Endometrium (tissue), 2 donors: ENCODE data around the gene SERPINA3.
"Not testable (repeated sequence)": the region's sequence is repeated elsewhere in the genome, so short reads cannot be mapped to it uniquely, and the experiment has no call there.

ENCODE experiments used
- FAIRE-seq: peaks from 2 replicates; lab custom pipeline; 2012; peaks lifted over from hg19 to GRCh38; lab: Jason Lieb, UNC
- donor health status: control.
- donor health status: control.

Gene SERPINA3

DNA sequence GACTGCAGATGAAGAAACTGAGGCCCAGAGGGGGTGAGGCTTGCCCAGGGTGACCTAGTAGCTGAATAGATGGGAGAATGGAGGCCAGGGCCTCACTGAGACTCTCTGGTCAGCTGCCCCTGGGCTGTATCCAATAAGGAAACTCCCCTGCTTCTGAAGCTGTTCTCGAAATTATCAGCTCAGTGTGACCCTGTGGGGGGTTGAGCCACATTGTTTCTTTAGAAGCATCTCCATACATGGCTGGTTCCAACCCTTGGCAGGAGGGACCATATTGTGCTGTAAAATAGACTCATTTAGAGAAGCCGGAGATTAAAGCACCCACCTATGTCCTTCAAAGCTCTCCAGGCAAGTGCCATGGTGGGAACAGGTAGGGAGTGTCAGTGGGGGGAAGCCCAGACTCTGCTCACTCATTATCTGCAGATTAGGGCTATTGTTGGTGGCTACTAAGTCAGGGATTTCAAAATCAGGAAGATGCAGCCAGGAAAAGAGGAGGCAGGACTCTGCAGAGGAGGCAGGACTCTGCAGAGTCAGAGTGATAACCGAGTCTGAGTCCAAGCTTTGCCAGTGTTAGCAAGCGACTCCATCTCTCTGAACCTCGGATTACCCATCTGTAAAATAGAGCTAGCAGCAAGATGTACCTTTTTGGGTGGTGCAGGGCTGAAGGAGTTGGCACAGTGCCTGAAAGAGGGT, 27.5 kb upstream of the SERPINA3 start:
- FAIRE-seq: no peak

DNA sequence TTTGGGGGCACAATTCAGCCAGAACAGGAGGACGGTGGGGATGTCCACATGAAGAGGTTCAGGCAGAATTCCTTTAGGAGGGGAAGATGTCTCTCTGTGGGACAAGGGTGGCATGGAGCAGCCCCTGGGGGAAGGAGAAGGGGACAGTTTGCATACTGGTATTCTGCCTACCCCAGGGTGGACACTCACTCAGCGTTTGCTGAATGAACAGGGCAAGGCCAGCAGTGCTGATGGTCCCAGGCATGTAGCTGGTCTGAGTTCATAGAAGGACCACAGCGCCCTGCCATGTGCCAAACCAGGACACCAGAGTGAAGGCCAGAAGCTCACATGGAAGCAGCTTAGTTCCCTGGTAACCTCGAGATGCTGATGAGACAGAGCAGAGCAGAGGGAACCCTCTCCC, 25.6 kb upstream of the SERPINA3 start:
- no peak for FAIRE-seq

DNA sequence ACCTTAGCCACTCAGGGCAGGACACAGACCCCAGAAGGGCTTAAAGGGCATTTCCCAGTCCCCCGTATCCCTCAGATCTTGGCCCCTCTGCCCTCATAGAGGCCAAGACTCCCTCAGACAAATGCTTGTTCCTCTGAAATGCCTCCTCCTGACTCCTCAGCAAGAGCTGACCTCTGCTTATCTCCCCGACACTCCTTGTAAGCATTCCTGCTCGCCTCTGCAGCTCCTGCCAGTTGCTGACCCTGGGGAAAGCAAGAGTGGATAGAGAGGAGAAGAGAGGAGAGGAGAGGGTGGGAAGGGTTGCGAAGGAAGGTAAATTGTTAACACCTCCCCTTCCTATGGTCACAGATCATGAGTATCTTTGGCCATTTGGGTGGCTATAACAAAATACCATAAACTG, 23.9 kb upstream of the SERPINA3 start:
- no peak for FAIRE-seq

DNA sequence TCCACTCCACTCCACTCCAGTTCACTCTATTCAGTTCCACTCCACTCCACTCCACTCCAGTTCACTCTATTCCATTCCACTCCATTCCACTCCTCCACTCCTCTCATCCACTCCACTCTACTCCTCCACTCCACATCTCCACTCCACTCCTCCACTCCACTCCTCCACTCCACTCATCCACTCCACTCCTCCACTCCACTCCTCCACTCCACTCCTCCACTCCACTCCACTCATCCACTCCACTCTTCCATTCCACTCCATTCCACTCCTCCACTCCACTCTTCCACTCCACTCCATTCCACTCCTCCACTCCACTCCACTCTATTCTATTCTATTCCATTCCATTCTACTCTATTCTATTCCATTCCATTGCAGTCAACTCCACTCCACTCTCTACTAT, 21.1 kb upstream of the SERPINA3 start:
- no peak for FAIRE-seq

DNA sequence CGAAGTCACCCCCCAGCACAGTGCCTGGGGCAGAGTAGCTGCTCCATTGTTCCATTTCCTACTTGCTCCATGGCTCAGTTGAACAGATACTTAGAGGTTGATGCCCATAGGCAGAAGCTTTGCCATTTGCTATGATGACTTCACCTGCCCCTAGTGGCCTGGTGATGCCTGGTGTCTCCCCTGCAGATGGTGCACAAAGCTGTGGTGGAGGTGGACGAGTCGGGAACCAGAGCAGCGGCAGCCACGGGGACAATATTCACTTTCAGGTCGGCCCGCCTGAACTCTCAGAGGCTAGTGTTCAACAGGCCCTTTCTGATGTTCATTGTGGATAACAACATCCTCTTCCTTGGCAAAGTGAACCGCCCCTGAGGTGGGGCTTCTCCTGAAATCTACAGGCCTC, 20.3 kb upstream of the SERPINA3 start:
- FAIRE-seq: no peak

DNA sequence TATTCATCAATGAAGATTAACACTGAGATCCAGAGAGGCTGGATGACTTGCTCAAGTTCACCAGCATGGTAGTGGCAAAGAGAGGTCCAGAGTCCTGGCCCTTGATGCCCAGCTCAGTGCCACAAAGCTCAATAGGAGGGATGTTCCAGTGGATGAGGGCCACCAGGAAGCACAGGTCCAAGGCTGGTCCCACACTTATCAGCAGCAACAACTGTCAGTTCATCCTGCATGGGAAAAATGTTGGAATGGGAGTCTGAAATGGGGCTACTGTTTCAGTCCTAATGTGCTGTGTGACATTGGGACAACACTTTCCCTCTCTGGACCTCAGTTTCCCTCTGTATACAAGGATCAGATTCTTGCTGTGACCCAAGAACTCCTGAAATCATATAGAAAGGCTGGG, 19.7 kb upstream of the SERPINA3 start:
- FAIRE-seq: no peak

DNA sequence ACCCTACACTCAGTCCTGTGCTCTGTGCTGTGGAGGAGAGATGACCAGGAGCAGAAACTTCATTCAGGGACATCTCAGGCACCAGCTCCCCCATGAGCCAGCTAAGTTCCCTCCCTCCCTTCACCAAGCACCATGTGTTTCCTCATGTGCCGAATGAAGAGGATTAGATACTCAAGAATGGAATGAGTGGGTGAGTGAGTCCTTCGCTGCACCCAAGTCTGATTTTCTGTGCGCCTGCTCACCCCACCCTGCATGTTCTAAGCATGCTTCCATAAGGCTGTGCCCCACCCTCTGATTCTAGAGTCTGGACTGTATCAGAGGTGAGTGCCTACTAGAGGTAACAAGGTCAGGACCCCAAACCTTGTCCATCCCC, 18.8 kb upstream of the SERPINA3 start:
- FAIRE-seq: no peak

DNA sequence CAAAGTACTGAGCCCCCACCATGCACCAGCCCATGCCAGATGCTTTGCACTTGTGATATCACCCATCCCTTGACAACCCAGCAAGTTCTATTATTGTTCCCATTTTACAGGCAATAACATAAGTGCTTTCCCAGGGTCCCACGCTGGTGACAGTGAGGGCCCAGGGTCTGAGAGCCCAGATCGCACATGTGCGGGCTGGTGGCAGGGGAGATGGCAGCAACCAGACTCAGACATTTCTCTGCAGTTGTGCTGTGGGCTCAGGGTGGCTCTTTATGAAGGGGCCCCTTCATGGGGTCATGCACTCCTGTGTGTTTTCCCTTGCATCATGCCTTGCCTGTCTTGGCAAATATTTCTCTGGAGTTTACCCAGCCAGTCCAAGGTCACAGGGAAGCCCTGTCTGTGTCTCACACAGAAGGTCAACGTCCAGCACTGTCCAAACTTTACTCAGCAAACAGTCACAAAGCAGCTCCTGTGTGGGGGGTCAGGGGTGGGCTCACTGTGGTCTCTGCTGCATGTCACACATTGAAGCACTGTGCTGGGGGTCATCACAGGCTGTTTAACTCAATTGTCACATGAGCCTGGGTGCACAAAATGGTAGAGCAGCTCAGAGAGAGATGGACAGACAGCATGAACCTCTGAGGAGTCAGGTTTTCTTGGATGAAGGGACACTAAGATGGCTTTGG, 18.3 kb upstream of the SERPINA3 start:
- FAIRE-seq: no peak

DNA sequence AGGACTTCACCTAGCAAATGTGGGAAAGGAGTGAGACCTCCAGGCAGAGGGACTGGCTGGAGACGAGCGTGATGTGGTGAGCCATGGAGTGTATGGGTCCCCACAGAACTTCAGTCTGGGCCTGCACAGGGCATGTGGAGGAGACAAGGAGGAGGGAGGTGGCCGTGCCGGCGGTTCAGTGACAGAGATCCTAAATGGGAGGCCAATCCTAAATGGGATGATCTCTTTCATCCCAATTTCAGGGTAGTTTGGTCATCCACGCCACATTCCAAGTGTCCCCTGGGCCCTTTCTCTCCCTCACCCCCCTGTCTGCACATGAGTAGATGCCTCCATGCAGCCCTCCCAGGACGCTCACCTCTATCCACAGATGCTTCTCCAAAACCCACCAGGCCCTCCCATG, 17.8 kb upstream of the SERPINA3 start:
- no peak for FAIRE-seq

DNA sequence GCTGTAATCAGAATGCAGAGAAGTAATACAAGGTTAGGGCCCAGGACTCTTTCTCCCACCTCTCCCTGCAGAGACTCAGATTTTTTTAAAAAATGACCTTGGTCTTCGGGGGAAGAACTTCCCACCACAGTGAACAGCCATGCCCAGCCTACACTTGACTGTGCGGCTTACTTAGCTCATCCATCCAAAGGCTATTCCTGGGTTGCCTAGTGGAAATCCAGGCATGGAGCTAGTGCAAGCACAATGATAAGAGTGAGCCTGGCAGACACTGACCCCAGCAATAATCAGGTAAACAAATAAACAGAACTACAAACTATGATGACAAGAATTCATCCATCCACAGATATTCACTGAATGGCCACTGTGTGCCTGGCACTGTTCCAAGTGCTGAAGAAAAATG, 16.3 kb upstream of the SERPINA3 start:
- FAIRE-seq: no peak

DNA sequence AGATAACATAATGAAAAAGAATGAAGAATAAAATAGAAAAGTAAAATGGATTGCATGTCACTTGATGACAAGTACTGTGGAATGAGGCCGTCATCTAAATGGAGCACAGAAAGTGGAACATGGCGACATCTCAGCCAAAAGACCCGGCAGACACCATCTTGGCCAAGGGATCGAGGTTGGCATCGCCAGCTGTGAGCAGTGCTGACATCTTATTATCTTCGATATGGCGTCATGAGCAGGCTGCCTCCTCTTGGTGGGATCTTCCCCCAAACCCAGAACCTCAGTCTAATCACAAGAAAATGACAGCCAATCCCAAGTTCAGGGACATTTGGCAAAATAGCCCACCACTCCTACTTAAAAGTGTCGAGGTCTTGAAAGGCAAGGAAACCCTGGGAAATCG, 15.8 kb upstream of the SERPINA3 start:
- FAIRE-seq: no peak

DNA sequence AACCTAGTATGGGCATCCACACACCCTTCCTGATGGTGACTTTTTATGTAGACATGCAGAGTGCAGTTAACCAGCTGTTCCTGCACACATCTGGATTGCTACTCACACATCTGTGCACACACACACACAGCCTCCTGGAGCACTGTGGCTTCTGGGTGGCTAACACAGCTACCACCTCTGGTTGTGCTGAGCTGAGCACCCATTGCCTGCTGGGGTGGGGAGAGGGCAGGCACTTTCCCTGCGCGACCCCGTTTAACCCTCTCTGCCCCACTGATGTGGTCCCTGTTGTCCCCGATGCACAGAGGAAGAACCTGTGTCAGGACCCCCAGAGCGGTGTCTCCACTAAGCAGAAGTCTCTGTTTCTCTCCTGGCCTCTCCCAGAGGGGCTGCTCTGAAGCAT, 14.4 kb upstream of the SERPINA3 start:
- FAIRE-seq: no peak

DNA sequence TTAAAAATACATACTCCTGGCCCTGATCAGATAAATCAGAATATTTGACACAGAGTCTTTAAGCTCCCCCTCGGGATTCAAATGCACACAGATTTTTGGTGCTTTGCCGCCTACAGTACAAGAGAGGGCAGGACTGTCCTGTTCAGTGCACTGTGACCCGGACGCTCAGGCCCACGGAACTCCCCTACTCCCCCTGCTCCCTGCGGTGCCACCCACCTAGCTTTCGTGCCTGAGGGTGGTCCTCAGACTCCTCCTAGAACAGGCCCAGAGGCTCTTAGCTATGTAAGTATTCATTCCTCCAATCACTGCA, 13.7 kb upstream of the SERPINA3 start:
- FAIRE-seq: no peak

DNA sequence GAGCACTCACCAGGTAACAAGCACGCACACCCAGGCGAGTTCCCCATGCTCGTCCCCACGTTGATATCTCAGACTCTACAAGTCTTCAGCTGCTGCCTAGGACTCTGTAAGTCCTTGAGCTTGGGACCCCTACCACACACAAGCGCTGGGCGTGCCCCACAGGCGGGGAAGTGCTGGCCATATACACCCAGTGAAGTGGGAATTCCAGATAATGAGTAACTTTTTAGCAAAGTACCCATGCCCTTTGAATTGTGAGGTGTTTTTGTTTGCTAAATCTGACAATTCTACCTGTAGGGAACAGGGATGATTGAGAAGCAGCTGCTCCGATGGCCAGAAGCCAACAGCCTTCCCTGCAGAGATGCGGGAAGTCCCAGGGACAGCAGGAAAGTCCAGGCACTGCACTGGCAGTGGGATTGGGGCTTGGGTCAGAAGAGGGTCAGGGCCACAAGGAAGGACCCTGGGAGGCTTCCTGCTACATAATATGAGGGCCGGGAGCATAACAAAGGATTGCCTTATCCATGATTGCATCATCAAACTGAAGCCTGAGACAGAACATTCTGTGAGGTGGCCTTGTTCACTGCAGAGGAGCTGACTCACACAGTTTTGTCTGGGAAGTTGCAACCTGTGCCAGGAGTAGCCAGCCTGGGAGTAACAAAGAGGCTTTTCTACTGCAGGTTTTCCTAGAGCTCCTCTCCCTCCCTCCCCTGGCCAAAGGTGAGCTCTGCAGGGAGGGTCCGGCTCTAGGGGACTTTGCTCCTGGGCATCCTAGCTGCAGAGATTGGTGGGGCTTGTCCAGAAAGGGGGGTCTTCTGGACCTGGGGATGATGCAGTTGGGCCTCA, 13.2 kb upstream of the SERPINA3 start:
- no peak for FAIRE-seq

DNA sequence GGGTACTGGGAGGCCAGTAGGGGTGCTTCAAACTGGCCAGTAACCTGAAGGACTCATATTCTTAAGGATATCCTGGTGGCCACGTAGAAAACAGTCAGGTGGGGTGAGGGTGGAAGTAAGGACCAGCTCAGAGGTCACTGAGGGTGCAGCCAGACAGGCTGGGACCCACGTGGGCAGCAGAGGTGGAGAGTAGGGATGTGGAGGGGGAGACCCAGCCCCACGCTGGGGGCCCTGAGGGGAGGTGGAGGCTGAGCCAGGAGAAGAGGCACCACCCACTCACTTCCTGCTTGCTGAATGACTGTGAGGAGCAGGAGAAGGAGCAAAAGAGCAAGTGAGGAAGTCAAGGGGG, 12.6 kb upstream of the SERPINA3 start:
- FAIRE-seq: no peak

DNA sequence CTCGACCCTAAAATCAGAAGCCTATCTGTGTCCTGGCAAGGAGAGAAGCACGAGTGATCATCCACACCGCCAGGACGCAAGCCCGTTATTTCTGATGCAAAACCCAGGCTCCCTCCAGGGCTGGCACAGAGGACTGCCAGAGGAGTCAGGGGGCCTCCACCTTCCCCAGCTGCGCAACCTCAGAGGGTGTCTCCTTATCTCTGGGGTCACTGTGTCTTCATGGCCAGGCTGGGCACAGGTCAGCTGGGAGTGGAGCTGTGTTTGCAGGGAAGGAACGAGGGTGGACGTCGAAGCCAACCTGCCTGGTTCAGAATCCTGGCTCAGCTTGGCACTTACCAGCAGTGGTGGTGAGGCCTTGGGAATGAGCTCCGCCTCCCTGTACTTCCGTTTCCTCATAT, 12.0 kb upstream of the SERPINA3 start:
- no peak for FAIRE-seq

DNA sequence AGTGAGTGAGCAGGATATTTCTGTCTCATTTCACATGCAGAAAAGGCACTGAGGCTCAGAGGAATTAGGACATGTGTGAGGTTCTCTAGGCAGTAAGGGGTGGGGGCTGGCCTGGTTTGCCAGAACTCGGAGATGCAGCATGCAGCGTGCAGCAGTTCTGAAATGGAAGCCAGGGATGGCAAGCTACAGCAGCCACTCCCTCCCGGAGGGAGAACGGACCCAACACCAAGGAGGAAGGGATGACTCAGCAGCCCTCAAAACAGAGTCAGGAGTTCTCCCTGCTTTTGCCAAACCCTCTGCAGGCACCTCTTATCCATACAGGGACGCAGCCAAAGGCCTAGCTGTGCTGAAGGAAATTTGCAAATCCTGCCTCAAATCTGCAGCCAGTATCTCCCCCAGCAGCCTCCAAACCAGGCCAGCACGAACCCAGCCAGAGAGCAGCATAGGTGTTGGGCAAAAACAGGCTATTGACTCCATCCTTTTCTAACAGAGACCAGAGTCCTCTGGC, 10.3 kb upstream of the SERPINA3 start:
- FAIRE-seq: no peak

DNA sequence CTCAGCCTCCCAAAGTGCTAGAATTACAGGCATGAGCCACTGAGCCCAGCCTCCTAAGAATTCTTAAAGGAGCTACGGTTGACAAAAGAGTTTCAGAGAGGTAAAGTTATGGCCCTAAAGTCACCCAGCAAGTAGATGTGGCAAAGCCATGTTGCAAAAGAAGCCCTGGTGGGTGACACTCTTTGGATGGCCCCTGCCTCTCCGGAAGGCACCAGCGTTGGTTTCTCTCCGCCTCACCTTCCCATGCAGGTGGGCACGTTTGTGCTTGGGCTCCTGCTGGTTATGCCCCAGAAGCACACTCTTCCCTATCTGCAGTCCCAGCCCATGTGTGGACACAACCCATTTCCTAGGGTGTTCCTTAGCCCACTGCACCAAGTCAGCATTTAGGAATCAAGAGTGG, 9.5 kb upstream of the SERPINA3 start:
- FAIRE-seq: no peak

DNA sequence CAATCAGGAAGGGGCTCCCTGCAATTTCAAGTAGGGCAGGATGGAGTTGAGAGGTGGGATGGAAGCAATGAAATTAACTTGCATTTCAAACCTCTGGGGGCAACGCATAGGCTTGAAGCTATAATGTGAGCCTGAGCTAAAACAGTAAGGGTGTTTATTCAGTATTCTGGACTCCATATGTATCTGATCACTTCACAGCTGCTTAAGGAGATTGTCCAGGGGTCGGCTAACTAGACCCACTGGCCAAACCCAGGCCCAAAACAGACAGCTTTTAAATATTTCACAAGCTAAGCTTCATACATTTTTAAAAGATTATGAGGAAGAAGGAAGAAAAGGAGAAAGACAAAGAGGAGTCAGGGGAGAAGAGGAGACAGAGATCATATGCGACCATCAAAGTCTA, 6.8 kb upstream of the SERPINA3 start:
- no peak for FAIRE-seq

DNA sequence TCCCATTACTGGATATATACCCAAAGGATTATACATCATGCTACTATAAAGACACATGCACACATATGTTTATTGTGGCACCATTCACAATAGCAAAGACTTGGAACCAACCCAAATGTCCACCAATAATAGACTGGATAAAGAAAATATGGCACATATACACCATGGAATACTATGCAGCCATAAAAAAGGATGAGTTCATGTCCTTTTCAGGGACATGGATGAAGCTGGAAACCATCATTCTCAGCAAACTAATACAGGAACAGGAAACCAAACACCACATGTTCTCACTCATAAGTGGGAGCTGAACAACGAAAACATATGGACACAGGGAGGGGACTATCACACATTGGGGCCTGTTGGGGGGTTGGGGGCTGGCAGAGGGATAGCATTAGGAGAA, 3.2 kb upstream of the SERPINA3 start:
- not testable (repeated sequence) for FAIRE-seq

DNA sequence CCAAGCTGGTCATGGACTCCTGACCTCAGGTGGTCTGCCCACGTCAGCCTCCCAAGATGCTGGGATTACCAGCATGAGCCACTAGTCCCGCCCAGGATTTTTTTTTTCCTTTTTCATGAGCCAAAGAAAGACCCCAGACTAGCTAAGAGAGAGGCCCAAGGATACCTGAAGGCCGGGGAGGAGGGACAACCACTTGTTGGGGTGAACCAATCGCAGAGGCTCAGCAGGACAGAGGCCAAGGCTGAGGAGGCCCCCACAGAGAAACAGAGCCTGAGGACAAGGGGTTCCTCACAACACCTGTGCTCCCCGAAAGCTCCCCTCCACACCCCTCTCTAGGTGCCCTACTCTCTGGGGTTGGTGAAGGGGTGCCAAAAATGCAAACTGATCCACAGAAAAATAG, 1.0 kb upstream of the SERPINA3 start:
- FAIRE-seq: no peak

DNA sequence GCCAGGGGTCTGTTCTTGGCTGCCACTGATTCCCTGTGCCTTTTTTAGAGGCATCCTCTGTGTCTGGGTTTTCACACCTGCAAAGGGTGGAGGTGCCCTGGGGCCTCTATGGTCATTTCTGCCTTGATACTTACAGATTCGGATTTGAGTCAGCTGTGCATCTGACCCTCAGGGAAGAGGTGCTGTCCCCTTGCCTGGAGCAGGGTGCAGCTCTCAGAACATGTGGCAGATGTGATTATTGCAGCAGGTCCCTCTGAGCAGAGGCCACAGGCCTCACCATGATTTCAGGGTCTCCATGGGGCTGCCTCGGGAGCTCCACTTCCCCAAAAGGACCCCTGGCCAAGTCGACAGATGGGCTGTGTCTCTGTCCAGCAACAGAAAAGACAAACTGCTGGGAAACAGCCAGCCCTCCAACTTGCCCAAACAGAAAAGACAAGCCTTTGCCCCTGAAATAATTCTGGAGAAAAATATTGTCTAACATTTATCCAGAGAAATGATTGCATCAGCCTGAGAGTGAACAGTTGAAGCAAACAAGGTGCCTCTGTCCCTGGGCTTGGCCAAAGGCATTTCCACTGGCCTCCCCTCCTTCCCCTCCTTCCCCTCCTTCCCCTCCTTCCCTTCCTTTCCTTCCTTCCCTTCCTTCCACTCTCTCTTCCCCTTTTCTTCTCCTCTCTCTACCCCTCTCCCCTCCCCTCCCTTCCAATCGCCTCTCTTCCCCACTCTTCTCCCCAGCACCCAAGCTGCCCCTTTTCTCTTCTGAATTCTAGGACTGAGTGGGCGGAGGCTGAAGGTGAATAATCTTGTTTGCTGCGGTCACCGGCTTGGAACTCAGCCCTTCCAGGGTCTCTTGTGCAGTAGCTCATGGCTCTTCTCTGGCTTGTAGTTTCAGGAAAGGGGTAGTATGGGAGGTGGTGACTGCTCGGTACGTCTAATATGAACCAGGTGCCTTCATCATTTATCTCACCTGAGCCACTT, 676 bp downstream of the SERPINA3 start:
- no peak for FAIRE-seq
